Colonic mucosa (tissue), 4 donors: Measurements from ENCODE around the gene DDR1. TPM values are rescaled to one million over a fixed set of nuclear protein-coding genes. Genes with fewer than 3 reads are reported as not detected.

ENCODE experiments used
- DNase-seq: peaks from one replicate; pipeline ENCODE4 v3.0.0-alpha.2; 2020
- H3K27ac ChIP-seq: fragments of 200-600 bp; one replicate; pipeline ENCODE4 v1.8.0; 2021
- H3K27me3 ChIP-seq: fragments of 200-600 bp; one replicate; pipeline ENCODE4 v1.8.0; 2021
- H3K36me3 ChIP-seq: fragments of 200-600 bp; one replicate; pipeline ENCODE4 v1.8.0; 2021
- H3K4me1 ChIP-seq: fragments of 200-600 bp; one replicate; pipeline ENCODE4 v1.8.0; 2021; ENCODE audit warnings: mild to moderate bottlenecking
- H3K4me3 ChIP-seq: fragments of 200-600 bp; one replicate; pipeline ENCODE4 v1.8.0; 2021
- H3K9ac ChIP-seq, 2 donors: one replicate each; pipeline ENCODE4 v1.7.0; 2013; ENCODE audit warnings: control low read depth in 2 of 2, low read depth in 2 of 2, low read length in 2 of 2
- H3K9me3 ChIP-seq: fragments of 200-600 bp; one replicate; pipeline ENCODE4 v1.8.0; 2021
- intact Hi-C: fragments of 100-400 bp; cut with DNase I; formaldehyde crosslinking; loops from one replicate; pipeline ENCODE4 v1.14.1; 2022
- total RNA-seq, 2 donors: library from RNA; stranded (reverse); fragmentation: NEBNext Ultra II Directional in 1 of 2; extraction: Animal tissue kit (Norgen Biotek cat#: 25700) in 1 of 2; gene quantifications; one replicate each; pipeline ENCODE4 v1.2.1, GENCODE V29; 2021
- TF ChIP-seq, protein P1 (sequence below): fragments of 200-600 bp; IDR thresholded peaks from one replicate; pipeline ENCODE4 v1.8.0; 2022; ENCODE audit warnings: antibody characterized with exemption, mild to moderate bottlenecking
- donor health status: healthy.
- donor health status: DM: no; HTN: no; CAD: no.
- donor health status: DM: no; HTN: no; CAD: no.

Gene DDR1
- total RNA-seq, 2 donors from 2014 or later: 261 to 267 TPM

GRCh38 chr6:30930506-30930905 is 46.2 kb downstream of the DDR1 start:
- Histone ChIP-seq H3K27me3 (no peaks in the 10 kb centered on the region), H3K36me3 (no peaks in the 10 kb centered on the region), H3K27ac (no peak overlapping the region), H3K9ac (no peak overlapping the region), H3K4me1 (no peaks in the 10 kb centered on the region), H3K4me3 (no peak overlapping the region), H3K9me3 (no peaks in the 10 kb centered on the region)
- intact Hi-C loops: no loop called here
- no peak for DNase-seq
- TF ChIP-seq, protein P1, sequence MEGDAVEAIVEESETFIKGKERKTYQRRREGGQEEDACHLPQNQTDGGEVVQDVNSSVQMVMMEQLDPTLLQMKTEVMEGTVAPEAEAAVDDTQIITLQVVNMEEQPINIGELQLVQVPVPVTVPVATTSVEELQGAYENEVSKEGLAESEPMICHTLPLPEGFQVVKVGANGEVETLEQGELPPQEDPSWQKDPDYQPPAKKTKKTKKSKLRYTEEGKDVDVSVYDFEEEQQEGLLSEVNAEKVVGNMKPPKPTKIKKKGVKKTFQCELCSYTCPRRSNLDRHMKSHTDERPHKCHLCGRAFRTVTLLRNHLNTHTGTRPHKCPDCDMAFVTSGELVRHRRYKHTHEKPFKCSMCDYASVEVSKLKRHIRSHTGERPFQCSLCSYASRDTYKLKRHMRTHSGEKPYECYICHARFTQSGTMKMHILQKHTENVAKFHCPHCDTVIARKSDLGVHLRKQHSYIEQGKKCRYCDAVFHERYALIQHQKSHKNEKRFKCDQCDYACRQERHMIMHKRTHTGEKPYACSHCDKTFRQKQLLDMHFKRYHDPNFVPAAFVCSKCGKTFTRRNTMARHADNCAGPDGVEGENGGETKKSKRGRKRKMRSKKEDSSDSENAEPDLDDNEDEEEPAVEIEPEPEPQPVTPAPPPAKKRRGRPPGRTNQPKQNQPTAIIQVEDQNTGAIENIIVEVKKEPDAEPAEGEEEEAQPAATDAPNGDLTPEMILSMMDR: no peak

- intact Hi-C loops: no loop called here
- Histone ChIP-seq H3K9ac (no peak overlapping the region), H3K9me3 (no peaks in the 10 kb centered on the region), H3K27me3 (no peaks in the 10 kb centered on the region), H3K36me3 (no peaks in the 10 kb centered on the region), H3K27ac (no peak overlapping the region), H3K4me1 (no peaks in the 10 kb centered on the region), H3K4me3 (no peak overlapping the region)
- DNase-seq: no peak
- TF ChIP-seq, protein P1: no peak
These were observed 47.0 kb downstream of the DDR1 start for GRCh38 chr6:30931272-30931671.

DNA sequence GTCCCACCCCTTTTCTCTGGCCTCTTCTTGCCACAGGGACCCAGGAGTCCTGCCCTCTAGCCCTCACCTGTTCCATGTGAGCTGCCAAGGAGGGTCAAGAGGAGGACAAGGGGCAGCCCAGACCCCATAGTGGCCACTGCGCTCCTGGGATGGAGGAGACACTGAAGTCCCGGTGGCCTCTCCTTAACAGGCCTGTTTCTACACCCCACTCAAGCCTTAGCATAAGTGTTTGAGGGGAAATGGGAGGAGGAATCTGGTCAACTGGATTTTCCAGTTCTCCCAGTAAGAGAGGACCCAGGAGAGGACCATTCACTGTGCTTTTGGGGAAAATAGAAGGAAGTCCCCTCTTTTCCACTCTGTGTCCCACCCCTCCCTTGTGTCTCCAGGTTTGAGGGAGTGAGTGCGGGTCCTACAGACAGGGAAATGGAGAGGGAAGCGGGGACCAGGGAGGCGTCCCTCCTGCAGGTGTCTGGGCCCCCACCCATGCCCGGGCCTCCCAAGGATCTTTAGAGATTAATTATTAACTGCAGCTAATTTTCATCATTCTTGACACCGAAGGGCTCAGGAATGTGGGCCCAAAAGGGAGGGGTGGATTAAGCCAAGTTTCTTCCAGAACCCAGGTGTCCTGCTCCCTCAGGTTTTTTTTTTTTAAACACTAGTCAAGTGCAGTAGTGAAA is 47.8 kb downstream of the DDR1 start, which contains the start of gene SFTA2:
TSS of gene SFTA2 (minus strand) at position 202 of the 677 bp plus-strand sequence. CDS start at position 128, 74 bp downstream.
- TF ChIP-seq, protein P1: no peak
- DNase-seq: no peak
- intact Hi-C loops: no loop called here
- Histone ChIP-seq H3K36me3 (no peaks in the 10 kb centered on the region), H3K27me3 (no peaks in the 10 kb centered on the region), H3K27ac (no peak within 1 kb of the TSS), H3K9ac (no peak within 1 kb of the TSS), H3K9me3 (no peaks in the 10 kb centered on the region), H3K4me1 (no peaks in the 10 kb centered on the region), H3K4me3 (no peak within 1 kb of the TSS)

- Histone ChIP-seq H3K36me3 (no peaks in the 10 kb centered on the region), H3K9me3 (no peaks in the 10 kb centered on the region), H3K9ac (no peak overlapping the region), H3K4me3 (no peak overlapping the region), H3K27ac (no peak overlapping the region), H3K27me3 (no peaks in the 10 kb centered on the region), H3K4me1 (no peaks in the 10 kb centered on the region)
- intact Hi-C loops: no loop called here
- no peak for DNase-seq
- TF ChIP-seq, protein P1: no peak
These were observed 48.5 kb downstream of the DDR1 start for GRCh38 chr6:30932665-30933365.

GRCh38 chr6:30935018-30935417 is 50.7 kb downstream of the DDR1 start:
- TF ChIP-seq, protein P1: no peak
- H3K27ac ChIP-seq: no peak overlapping the region
- no peaks in the 10 kb centered on the region for H3K9me3 ChIP-seq
- no peaks in the 10 kb centered on the region for H3K4me1 ChIP-seq
- H3K9ac ChIP-seq: no peak overlapping the region
- no peaks in the 10 kb centered on the region for H3K27me3 ChIP-seq
- H3K36me3 ChIP-seq: no peaks in the 10 kb centered on the region
- H3K4me3 ChIP-seq: no peak overlapping the region
- intact Hi-C loops: no loop called here
- no peak for DNase-seq
